NCI-H345 treated with DMSO at 0.1 percent for 48 hours (cell line): ENCODE measurements around the gene CADM3.

ENCODE experiments used
- DNase-seq: peaks from one replicate; lab custom pipeline; 2025; ENCODE audit not compliant: unreplicated experiment; lab: John Stamatoyannopoulos, UW

The CADM3 gene

GRCh38 chr1:159173320-159173719 is 1.9 kb downstream of the CADM3 start:
- no peak for DNase-seq

DNA sequence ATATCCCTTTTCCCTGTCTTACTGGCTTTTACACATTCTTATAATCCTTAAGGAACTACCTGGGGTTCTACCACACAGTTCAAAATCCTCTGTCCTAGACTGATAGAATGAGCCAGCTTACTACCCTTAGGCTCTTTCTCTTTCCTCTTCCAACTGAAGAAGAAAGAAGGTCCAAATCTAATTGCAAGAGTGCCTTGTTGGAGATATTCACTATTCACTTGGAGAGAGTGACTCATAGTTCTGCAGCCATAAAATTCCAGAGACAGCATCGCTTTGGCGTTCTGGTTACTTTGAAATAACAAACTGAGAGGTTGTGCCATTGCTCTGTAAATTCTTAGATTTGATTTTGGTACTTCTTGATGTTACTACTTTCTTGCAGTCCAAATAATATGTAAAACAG is 4.2 kb downstream of the CADM3 start:
- no peak for DNase-seq

DNA sequence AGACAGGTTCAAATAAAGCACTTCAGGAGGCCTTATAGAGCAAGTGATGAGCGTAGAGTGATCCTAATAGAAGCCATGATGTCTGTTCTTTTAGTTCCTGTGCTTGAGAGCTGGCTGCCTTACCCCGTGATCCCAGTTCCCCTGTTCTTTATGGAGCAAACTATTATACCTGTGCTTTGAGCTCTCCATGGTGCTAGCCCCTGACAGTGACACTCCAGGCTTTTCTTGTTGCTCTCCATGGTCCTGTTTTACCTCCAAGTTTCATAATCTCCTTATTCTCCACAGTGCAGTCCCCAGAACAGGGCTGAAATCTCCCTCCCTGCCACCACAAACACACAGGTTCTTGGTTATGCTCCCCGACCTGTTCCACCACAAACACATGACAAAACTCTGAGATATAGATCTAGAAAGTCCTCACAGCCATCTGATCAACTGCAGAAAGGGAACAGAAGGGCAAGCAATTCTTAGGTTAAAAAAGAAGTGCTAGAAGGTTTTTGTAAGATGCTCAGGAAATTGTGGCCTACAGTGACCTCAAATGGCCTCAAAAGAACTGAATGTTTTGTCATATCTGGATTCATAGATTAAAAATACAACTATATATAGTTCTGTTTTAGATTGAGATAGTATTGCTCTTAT is 6.0 kb downstream of the CADM3 start:
- no peak for DNase-seq

- no peak for DNase-seq
Observed at GRCh38 chr1:159179906-159180305, 8.5 kb downstream of the CADM3 start.

- DNase-seq = no peak
Observed at GRCh38 chr1:159180516-159180915, 9.1 kb downstream of the CADM3 start.

GRCh38 chr1:159181328-159182024 is 10.1 kb downstream of the CADM3 start:
- no peak for DNase-seq

DNA sequence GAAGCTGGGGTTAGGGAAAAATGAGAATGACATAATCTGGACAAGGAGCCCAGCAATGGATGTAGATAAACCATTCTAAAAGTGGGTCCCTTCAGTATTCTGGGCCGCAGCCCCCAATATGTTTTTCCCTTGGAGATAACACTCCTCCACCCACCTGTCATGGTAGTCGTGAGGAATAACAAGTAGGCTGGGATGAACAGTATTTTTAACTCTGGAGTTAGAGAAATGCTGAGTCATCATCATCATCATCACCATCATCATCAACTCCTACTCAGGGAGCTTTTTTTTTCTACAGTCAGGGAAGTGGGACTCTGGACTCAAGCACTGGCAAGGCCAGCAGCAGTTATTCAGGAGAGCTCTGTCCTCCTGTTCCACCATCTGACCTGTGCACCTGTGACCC is 12.8 kb downstream of the CADM3 start:
- no peak for DNase-seq

DNA sequence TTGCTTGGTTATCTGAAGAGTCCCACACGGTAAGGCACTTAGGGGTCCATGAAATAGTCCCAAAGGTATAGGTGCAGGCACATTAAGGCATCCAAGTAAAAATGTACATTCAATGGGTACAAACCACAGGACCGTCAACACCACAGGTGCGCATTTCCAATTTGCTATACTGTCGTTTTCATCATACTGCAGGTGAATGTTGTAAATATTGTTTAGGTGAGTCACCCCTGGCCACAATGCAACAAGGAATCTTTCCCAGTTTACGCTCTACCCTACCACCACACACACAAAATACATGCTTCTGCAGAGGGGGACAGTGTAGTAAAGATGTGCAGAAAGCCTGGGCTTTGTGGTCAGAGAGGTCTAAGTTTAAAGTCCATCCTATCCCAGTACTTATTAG is 13.7 kb downstream of the CADM3 start:
- no peak for DNase-seq

DNA sequence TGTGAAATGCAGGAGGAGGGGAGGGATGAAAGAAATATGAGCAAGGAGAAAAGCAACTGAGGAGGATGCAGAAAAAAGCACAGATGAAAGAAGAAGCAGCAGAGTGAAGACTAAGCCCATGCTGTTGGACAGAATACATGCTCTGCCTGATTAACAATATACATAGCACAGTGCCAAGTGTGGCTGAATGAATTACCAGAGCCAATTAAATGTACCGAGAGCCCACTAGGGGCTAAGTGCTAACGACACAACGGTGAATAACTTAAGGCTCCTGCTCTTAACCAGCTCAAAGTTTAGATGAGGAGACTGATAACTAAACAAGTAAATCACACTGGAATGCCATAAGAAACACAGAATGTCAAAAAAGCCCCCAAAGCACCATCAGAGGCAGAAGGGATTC is 15.6 kb downstream of the CADM3 start:
- DNase-seq = no peak

DNA sequence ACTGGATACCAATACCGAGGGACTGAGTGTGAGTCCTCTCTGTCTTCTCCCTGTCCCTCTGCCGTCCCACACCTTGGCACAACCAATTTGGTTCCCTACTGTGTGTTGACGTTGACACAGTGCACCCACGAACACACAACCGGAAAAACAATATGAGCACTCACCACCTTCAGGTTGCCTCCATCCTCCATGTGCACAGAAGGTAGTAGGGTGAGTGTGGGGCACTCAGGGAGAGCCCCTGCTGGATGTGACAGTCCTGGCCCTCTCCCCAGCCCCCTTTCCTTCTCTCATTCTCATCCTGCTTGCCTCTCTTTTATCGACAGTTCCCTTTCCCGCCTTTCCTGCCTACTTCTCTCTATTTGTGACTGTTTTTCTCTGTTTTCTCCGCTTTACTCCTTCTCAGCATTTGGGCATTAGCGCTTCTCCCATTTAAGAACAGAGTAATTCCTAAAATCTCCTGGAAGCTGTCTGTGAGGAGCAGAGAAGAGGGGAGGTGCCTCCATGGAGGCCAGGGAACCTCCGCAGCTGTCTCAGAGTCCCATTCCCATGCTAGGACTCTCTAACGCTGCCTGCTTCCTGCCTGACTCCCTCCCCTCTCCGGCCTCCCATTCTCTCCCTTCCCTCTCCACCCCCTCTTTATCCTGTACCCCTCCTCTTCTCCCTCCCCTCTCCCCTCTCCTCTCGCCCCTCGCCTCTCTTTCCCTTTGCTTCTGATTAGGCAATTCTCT is 16.4 kb downstream of the CADM3 start:
- DNase-seq = no peak

GRCh38 chr1:159188375-159188788 is 17.0 kb downstream of the CADM3 start:
- DNase-seq = no peak

DNA sequence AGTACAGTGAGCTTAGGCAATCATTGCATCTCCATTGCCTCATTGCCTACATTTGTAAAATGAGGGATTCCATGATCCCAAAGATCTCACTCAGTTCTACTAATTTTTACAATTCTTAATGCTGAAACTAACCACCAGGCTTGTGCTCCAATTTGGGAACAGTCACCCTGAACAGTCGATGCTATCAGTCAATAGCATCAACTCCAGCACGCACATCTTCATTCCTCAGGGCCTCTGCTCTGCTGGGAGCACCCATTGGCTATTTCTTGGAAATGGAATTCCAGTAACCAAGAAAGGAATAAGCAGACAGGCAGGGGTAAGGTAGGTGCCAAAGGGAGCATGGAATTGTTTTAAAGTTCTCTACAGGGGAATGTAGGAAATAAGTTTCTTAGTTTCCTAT is 19.0 kb downstream of the CADM3 start:
- no peak for DNase-seq

- no peak for DNase-seq
Observed at GRCh38 chr1:159196543-159196942, 25.1 kb downstream of the CADM3 start.

- peak; percentile 40 for DNase-seq
Observed at GRCh38 chr1:159197561-159198557, 26.4 kb downstream of the CADM3 start.

GRCh38 chr1:159199901-159200300 is 28.5 kb downstream of the CADM3 start:
- no peak for DNase-seq

DNA sequence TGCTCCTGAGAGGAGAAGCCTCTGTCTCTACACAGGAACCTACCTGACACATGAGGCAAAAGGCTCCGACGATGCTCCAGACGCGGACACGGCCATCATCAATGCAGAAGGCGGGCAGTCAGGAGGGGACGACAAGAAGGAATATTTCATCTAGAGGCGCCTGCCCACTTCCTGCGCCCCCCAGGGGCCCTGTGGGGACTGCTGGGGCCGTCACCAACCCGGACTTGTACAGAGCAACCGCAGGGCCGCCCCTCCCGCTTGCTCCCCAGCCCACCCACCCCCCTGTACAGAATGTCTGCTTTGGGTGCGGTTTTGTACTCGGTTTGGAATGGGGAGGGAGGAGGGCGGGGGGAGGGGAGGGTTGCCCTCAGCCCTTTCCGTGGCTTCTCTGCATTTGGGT is 29.4 kb downstream of the CADM3 start:
- DNase-seq = no peak

GRCh38 chr1:159201642-159202041 is 30.2 kb downstream of the CADM3 start:
- DNase-seq = no peak

DNA sequence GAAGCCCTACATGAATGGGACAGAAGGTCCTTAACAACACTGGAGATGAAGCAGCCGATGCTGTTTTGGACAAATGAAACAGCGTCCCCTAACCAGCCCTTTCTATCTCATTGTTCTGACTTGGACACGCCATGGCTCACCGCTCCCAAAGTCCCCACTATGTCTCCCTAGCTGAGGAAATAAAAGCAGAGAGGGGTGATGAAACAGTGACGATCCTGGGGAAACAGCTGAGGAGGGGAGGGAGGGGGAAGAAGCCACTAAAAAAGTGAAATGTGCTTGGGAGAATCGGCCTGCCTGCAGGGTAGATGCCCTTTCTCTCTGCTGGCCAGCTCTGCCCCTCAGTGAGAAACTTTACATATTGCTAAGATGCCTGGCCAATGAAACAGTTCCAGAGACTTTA is 32.2 kb downstream of the CADM3 start:
- DNase-seq = no peak

DNA sequence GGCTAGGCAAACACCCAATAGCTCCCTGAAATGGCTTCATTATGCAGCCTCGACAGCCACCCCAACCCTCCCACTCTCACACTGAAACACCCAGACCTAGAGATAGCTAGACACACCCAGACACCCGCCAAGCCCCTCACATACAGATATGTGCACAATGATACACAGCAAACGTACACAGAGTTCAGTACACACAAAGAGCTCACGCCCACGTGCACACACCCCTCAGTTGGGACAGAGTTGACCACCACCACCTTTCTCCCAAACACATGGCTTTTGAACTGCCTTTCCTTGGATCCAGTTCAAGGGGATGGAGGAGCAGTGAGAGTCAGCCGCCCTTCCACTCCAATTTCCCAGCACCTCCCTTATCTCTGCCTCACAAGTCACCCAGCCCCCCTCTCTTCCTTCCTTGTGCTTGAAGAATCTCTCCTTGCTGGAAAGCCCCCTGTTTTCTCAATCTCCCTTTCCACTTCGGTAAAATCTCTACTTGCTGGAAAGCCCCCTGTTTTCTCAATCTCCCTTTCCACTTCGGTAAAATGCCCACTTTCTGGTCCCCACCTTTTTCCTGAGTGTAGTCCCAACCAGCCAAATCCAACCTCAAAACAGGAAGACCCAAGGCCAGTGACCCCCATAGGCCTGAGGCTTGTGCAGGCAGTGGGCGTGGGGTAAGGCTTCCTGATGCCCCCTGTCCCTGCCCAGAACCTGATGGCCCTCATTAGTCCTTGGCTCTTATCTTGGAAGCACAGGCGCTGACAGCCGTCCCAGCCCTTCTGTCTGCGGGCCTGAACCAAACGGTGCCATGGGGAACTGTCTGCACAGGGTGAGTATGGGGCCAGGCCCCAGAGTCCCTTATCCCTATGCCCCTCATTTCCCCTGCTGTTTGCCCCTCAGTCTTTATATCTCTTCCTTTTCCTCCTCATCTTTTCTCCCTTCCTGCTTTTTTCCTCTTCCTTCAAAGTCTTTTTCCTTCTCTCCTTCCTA is 33.0 kb downstream of the CADM3 start, which contains the start of gene ACKR1:
TSS of gene ACKR1 (plus strand) at position 715 of the 981 bp plus-strand sequence. CDS start at position 800, 85 bp downstream.
- DNase-seq = no peak

GRCh38 chr1:159205225-159205624 is 33.8 kb downstream of the CADM3 start:
- no peak for DNase-seq
